Neuron (in vitro differentiated cells): ENCODE data around the gene ANKRD29.

ENCODE experiments used
- H2AFZ ChIP-seq: one replicate; pipeline ENCODE4 v1.6.1; 2013; ENCODE audit warnings: low read depth, mild to moderate bottlenecking, inconsistent platforms, low read length, moderate library complexity
- H3K27me3 ChIP-seq: one replicate; pipeline ENCODE4 v1.6.1; 2013; ENCODE audit warnings: low read length; ENCODE audit not compliant: insufficient read depth
- H3K36me3 ChIP-seq: one replicate; pipeline ENCODE4 v1.6.1; 2013; ENCODE audit warnings: low read length; ENCODE audit not compliant: insufficient read depth
- H3K4me1 ChIP-seq: one replicate; pipeline ENCODE4 v1.6.1; 2013; ENCODE audit warnings: low read length; ENCODE audit not compliant: insufficient read depth
- H3K4me3 ChIP-seq: 2 replicates; pipeline ENCODE4 v1.5.1; 2013; ENCODE audit warnings: mild to moderate bottlenecking, low read length, moderate library complexity
- H3K9me3 ChIP-seq: one replicate; pipeline ENCODE4 v1.6.1; 2013; ENCODE audit warnings: low read length

ANKRD29 gene

GRCh38 chr18:23694637-23695430 lies 32.1 kb upstream of the ANKRD29 start:
- H3K27me3 ChIP-seq = peaks cover 25% of the 10 kb centered on the region
- no peaks in the 10 kb centered on the region for H3K9me3 ChIP-seq
- no peak overlapping the region for H2AFZ ChIP-seq
- no peaks in the 10 kb centered on the region for H3K4me1 ChIP-seq
- no peaks in the 10 kb centered on the region for H3K36me3 ChIP-seq
- no peak overlapping the region for H3K4me3 ChIP-seq

DNA sequence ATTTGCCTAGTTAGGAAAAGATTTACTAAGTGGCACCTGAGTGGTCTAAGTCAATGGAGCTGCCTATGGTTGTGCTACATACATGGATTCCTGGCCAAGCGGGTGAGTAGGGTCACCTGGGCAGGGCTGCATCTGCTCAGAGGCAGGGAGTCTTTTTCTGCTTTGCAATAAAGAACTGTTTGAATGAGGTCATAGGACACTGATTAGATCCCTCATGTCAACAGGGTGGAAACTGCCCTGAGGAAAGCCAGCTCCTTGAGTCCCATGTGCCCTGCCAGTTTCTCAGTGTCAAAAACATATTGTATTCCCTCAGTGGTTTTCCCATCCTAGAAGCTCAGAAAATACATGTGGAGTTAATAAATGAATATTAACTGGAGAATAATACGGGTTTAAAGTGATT lies 31.1 kb upstream of the ANKRD29 start:
- no peaks in the 10 kb centered on the region for H3K36me3 ChIP-seq
- no peak overlapping the region for H2AFZ ChIP-seq
- no peak overlapping the region for H3K4me3 ChIP-seq
- H3K9me3 ChIP-seq = no peaks in the 10 kb centered on the region
- H3K4me1 ChIP-seq = peaks cover 8% of the 10 kb centered on the region
- peaks cover 35% of the 10 kb centered on the region for H3K27me3 ChIP-seq

DNA sequence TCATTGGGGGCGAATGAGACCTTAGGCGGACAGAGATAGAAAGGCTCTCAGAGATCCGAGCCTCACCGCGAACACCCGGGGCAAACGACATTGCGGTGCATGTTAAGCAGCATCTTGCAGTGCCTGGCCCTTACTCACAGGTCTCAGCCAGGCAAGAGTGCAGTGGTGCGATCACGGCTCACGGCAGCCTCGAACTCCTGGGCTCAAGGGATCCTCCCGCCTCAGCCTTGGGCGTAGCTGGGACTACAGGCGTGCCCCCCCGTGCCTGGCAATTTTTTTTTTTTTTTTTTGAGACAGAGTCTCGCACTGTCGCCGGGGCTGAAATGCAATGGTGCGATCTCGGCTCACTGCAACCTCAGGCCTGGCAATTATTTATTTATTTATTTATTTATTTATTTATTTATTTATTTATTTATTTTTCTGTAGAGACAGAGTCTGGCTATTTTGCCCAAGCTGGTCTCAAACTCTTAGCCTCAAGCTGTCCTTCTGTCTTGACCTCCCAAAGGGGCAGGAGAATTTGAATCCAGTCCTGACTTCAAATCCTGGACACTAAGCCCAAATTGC lies 27.9 kb upstream of the ANKRD29 start:
- H3K4me3 ChIP-seq = no peak overlapping the region
- no peaks in the 10 kb centered on the region for H3K9me3 ChIP-seq
- H3K27me3 ChIP-seq = peaks cover 49% of the 10 kb centered on the region
- no peaks in the 10 kb centered on the region for H3K36me3 ChIP-seq
- H2AFZ ChIP-seq = no peak overlapping the region
- peaks cover 8% of the 10 kb centered on the region for H3K4me1 ChIP-seq

- H3K27me3 ChIP-seq = peaks cover 46% of the 10 kb centered on the region
- no peaks in the 10 kb centered on the region for H3K36me3 ChIP-seq
- H3K9me3 ChIP-seq = no peaks in the 10 kb centered on the region
- H3K4me3 ChIP-seq = peak overlapping the region; percentile 34
- H3K4me1 ChIP-seq = peaks cover 8% of the 10 kb centered on the region
- peak overlapping the region; percentile 84 for H2AFZ ChIP-seq
These were observed 27.1 kb upstream of the ANKRD29 start for GRCh38 chr18:23689616-23690504.

DNA sequence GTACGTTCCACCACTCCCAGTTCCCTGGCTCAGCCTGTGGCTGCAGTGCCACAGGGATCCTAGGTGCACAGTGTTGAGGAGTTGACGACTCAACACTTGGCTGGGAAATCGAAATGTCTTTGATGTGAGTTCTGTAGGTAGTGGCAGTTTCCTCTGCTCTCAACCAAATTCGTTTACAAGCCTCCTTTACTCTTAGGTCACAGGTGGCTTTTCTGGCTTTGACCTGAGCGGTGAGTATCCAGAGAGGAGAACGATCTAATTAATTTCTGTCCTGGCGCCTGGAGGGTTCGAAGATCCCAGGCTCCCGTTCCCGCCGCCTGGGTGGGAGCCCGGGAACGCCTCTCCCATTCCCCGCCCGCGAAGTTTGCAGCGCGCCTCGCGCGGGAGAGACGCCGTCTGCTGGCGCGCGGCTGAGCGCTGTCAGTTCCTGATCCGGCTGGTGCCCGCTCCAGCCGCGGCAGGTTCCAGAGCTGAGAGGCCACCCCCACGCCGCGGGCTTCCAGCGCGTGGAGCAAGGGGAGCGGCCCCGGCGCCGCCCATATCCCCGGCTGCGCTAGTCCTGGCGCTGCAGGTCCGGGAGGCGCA lies 26.4 kb upstream of the ANKRD29 start, which contains the start of gene LAMA3:
Gene LAMA3 (plus strand): TSS at position 423 of the 585 bp plus-strand sequence. CDS start 231 bp downstream, outside the sequence.
- Histone ChIP-seq H3K4me3 (peak within 1 kb of the TSS; percentile 34), H2AFZ (peak within 1 kb of the TSS; percentile 84), H3K27me3 (peaks cover 46% of the 10 kb centered on the region), H3K36me3 (no peaks in the 10 kb centered on the region), H3K9me3 (no peaks in the 10 kb centered on the region), H3K4me1 (peaks cover 8% of the 10 kb centered on the region)

- peaks cover 42% of the 10 kb centered on the region for H3K27me3 ChIP-seq
- no peaks in the 10 kb centered on the region for H3K36me3 ChIP-seq
- H2AFZ ChIP-seq = no peak overlapping the region
- peaks cover 8% of the 10 kb centered on the region for H3K4me1 ChIP-seq
- no peaks in the 10 kb centered on the region for H3K9me3 ChIP-seq
- no peak overlapping the region for H3K4me3 ChIP-seq
These were observed 25.8 kb upstream of the ANKRD29 start for GRCh38 chr18:23688528-23688927.

DNA sequence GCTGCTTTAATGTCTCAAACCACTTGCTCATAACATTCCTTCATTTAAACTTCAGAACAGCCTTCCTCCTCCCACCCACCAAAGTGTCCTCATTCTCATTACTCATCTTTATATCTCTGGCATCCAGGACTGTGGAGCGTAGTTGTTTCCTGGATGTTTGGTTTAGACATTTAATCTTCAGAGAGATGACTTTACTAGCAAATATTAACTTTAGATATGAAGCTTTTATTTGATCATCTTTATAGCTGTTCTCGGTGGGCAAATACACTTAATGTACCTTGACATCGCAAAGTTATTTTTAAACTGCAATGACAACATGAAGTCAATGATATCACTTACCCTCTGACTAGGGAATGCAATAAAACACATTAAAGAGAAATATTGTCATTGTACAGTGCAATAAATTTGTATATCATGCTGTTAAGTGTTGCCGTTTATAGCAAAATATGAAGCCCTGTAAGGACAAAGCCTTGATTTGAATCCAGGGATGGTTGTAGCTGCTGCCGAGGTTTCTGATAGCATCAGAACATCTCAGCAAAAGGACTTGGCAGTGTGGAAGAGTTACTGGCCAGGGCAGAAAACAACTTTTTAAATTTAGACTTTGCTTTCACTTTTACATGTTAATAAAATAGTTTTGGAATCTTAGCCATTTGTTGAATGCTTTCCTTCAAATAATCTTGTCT lies 21.9 kb upstream of the ANKRD29 start:
- Histone ChIP-seq H3K4me3 (no peak overlapping the region), H3K9me3 (no peaks in the 10 kb centered on the region), H3K36me3 (no peaks in the 10 kb centered on the region), H3K4me1 (peaks cover 6% of the 10 kb centered on the region), H2AFZ (no peak overlapping the region), H3K27me3 (peaks cover 30% of the 10 kb centered on the region)

- H3K27me3 ChIP-seq = peaks cover 20% of the 10 kb centered on the region
- H3K4me3 ChIP-seq = no peak overlapping the region
- H3K9me3 ChIP-seq = no peaks in the 10 kb centered on the region
- no peaks in the 10 kb centered on the region for H3K4me1 ChIP-seq
- no peaks in the 10 kb centered on the region for H3K36me3 ChIP-seq
- H2AFZ ChIP-seq = no peak overlapping the region
These were observed 21.0 kb upstream of the ANKRD29 start for GRCh38 chr18:23683671-23684070.

- H3K36me3 ChIP-seq = no peaks in the 10 kb centered on the region
- H2AFZ ChIP-seq = no peak overlapping the region
- no peaks in the 10 kb centered on the region for H3K9me3 ChIP-seq
- peaks cover 15% of the 10 kb centered on the region for H3K27me3 ChIP-seq
- no peak overlapping the region for H3K4me3 ChIP-seq
- H3K4me1 ChIP-seq = no peaks in the 10 kb centered on the region
These were observed 20.4 kb upstream of the ANKRD29 start for GRCh38 chr18:23683155-23683554.

GRCh38 chr18:23682472-23682871 lies 19.8 kb upstream of the ANKRD29 start:
- Histone ChIP-seq H3K27me3 (peaks cover 8% of the 10 kb centered on the region), H3K4me1 (no peaks in the 10 kb centered on the region), H3K36me3 (no peaks in the 10 kb centered on the region)

GRCh38 chr18:23682045-23682444 lies 19.3 kb upstream of the ANKRD29 start:
- Histone ChIP-seq H2AFZ (no peak overlapping the region), H3K9me3 (no peaks in the 10 kb centered on the region), H3K36me3 (no peaks in the 10 kb centered on the region), H3K27me3 (peaks cover 7% of the 10 kb centered on the region), H3K4me3 (no peak overlapping the region), H3K4me1 (no peaks in the 10 kb centered on the region)

More at GRCh38 chr18:23682472-23682871, 19.8 kb upstream of the ANKRD29 start:
- H3K9me3 ChIP-seq = no peaks in the 10 kb centered on the region
- H2AFZ ChIP-seq = no peak overlapping the region
- H3K4me3 ChIP-seq = no peak overlapping the region

GRCh38 chr18:23675896-23676295 lies 13.2 kb upstream of the ANKRD29 start:
- H3K4me1 ChIP-seq = no peaks in the 10 kb centered on the region
- no peak overlapping the region for H2AFZ ChIP-seq
- H3K27me3 ChIP-seq = no peaks in the 10 kb centered on the region
- no peaks in the 10 kb centered on the region for H3K36me3 ChIP-seq
- H3K9me3 ChIP-seq = no peaks in the 10 kb centered on the region
- no peak overlapping the region for H3K4me3 ChIP-seq
